A172 (cell line): ENCODE results near the gene ARHGEF6. TPM values are rescaled to one million over a fixed set of nuclear protein-coding genes. Genes with fewer than 3 reads are reported as not detected.

Experiments used
- DNase-seq: peaks from one replicate; pipeline ENCODE4 v3.0.0-alpha.2; 2015; ENCODE audit warnings: low spot score
- total RNA-seq: library from RNA; depleted of rRNA; stranded (reverse); fragments of >200 nt; shearing (Covaris generic); gene quantifications from 2 replicates; pipeline ENCODE4 v1.2.3, GENCODE V29; 2014

ARHGEF6 gene
- total RNA-seq, 1 experiment from 2014 or later: 5.2 TPM

DNA sequence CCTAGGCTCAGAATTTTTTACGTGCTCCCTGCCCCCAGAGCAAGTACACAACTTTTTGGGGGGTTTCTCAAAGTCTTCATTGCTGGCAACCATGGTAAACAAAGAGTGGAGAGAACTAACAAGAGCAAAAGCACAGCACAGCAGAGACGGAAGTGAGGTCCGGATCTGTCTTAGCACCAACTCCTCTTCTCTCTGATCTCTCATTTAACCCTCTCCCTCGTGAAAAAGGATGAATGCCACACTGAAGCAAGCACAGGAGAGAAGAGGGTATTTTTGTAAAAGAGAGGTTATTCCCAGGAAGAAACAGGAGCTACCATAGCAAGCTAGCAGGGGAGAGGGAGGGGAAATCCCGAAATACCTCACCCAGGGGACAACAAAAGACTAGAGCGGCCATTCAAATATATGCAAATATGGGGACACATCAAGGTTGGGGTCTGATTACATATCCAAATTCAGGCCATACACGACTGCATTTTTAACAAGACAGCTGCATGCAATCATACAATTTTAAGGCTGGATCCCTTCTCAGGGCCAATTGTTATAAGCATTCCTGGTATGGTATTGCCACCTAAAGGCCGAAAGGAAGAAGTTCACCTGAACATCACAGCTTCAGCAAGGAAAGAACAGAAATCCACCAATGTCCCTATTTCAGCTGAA lies 86.2 kb downstream of the ARHGEF6 start:
- DNase-seq: peak; percentile 2

DNA sequence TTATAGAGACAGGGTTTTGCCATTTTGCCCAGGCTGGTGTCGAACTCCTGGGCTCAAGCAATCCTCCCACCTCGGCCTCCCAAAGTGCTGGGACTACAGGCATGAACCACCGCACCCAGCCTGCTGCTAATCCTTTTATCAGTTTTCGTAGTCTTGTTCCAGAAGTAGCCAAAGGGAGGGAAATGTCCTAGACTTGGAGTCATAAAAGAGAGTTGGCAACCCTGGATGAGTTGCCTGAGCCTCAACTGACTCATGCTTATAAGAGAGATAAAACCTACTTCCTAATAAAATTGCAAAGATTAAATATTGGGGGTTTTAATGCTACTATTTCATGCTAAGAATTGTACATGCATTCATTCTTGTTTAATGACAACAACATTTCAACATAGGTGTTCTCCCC lies 88.5 kb downstream of the ARHGEF6 start:
- no peak for DNase-seq

DNA sequence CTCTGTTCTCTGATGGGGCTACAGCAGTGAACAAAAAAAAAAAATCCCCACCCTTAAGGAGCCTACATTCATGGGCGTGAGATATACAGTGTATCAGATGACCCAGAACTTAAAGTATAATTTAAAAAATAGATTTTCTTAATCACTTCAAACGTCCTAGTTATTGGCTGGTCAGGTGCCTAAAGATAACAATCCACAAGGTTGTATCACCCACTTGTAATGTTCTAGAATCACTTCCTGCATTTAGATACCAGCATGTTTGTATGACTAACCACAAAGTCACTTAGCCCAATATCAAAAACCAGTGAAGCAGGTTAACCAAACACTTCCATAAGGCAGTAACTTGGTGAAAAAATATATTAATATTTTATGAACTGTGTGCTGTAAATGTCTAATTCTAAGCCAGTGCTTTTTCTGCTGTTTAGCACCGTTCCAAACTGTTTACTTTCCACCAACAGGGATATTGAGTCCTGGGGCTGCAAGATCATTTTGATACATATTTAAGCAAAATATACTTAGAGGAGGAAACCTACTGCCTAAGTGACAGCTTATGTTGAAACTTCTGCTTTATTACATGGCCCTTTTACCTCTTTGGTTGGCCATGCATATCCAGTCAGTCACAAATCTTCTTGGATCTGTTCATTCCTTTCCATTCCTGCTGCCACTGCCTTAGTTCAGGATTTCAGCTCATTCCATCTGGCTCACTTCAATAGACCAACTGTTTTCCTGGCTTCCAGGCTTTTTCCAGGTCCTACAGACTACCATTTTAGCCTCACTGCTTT lies 89.5 kb downstream of the ARHGEF6 start:
- no peak for DNase-seq

DNA sequence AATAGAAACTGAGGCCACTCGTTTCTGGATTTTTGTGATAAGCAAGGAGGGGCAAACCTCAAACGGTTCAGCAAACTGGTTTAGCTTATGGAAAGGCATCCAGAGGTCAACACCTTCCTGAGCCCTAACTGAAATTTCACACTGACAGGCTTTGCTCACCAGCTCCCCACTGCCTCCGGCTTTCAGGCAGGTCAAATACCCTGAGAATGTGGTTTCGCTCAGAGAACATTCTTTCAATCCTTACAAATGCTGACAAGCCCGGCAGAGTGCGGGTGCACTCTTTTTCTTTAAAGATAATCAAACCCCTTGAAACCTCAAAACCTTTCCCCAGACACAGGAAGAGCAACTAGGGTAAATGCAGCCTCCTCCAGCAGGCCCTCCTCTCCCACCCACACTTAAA lies 91.3 kb downstream of the ARHGEF6 start:
- no peak for DNase-seq

DNA sequence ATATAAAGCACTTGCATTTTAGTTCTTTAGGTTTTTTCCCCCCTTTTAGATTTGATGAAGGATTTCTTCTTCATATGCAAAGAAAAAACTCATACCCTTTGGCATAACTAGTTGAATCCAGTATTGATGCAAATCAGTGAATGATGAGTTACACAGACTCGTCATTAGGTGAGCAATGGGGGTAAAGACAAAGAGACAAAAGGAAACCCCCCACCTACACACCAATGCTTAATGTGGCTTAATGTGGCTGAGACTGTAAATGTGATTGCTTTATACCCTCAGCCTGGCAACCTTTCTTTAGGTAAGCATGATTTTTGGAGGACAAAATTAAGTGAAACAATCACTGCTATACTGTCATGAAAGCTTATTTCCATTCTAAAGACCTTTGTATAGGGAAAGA lies 93.3 kb downstream of the ARHGEF6 start:
- no peak for DNase-seq

DNA sequence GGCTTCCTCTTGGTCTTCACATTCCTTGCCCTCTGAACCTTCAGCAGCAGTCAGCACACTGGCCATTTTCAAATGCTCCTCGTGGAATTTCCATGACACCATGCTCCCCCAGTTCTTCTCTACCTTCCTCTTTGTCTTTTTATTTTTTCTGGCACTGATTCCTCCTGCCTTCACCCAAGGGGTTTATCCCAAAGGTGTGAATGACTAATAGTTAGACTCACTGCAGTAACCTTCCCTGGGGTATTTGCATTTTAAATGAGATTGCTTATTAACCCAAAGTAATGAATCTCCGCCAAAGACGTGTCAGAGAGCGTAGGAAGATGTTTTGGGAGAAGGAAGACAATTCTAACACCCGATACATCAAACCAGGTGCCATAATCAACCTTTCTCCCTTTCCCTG lies 96.6 kb downstream of the ARHGEF6 start:
- DNase-seq: no peak

DNA sequence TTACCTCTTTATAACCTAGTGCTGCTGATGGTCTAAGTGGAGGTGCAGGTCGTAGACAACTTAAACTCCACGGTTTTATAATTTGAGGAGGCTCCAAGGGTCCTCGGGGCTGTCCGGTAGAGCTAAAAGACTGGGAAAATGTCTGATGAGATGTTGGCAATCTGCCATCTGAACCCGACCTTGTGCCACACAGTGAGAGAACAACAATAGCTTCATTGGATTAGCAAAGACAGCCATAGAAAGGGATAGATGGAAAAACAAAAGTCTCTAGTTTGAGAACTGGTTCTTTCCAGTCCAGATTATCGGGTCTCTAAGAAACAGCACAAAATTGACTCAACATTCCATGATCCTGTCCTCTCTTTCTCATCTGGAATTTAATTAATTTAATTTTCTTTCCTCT lies 101.2 kb downstream of the ARHGEF6 start:
- DNase-seq: no peak

DNA sequence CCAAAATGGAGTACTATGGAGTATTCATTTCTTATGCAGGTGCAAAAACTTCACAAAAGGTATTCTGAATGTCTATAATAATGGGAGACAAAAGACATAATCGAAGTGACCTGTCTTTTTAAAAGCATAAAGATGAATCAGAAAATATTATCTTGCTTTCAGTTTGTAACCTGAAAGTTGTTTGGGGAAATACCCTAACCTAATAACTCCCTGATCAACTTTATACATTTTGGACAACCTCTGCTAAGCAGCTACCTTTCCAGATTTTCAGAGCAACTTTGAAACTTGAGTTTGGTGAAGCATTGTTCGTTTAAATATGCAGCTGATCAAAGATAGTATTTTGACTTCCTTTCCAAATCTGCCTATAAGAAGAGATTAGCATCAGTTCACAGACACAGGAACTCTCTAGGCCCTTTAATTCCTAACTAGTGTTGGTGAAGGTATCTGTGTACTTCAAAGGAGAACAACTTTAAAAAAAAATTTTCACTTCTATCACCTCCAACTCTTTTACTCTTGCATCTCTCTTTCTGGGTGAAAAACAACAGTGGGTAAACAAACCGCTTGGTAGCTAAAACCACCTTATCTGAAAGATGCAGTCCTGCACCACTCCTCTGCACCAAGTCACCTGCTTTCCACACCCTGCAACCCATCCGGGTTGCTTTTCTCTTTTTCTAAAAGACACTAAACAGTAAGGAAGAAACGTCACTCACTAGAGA lies 106.3 kb downstream of the ARHGEF6 start:
- DNase-seq: no peak

DNA sequence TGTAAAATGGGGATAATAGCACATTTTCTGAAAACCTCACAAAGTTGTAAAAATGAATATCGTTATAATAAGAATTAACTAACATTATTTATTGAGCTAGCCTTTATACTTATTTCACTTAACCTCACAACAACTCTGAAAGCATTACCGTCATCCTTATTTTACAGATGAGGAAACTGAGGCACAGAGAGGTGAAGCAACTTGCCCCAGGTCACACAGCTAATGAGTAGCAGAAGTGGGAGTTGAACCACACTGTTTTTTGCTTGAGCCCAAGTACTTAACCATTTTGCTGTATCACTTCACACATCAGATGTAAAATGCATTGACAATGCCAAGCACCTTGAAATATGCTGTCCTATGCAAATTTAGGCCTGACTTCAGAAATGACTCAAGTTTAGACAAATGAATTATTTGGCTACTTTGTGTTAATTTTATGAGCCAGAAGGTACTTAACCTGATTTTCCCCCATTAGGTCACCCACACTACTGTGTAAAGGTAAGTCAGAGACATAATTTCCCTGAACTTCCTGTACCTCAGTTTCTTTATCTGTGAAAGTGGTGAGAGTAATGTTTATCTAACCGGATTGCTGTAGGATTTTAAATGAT lies 109.6 kb downstream of the ARHGEF6 start:
- no peak for DNase-seq

DNA sequence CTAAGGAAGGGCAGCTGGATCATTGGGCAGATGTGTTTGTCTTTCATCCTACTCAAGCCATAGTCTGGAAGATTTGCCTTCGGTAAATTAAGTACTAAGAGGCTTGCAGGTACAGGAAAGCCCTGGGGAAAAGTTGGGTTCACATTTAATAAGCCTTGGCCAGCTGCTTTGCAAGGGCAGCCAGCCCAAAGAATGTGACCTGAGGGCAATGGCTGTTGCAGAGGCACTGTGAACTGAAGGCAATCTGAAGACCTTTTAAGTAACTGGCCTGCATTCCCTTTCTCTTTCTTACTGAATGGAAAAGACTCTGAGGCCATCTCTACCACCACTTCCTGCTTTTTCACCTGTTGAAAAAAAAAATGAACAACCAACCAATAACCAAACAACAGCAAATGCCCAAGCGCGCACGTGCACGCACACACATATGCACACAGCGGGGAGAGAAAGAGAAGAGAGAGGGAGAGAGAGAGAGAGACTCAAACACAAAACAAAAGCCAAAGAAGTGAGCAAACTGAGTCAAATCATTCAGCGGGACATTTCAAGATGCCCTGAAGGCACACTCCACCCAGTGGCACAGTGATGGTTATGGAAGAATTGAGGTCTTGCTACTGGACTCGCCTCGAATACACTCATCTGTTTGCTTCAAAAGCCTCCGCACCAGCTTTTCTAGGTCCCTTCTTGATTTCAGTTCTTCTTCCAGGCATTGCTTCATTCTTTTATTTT lies 113.1 kb downstream of the ARHGEF6 start:
- DNase-seq: no peak

DNA sequence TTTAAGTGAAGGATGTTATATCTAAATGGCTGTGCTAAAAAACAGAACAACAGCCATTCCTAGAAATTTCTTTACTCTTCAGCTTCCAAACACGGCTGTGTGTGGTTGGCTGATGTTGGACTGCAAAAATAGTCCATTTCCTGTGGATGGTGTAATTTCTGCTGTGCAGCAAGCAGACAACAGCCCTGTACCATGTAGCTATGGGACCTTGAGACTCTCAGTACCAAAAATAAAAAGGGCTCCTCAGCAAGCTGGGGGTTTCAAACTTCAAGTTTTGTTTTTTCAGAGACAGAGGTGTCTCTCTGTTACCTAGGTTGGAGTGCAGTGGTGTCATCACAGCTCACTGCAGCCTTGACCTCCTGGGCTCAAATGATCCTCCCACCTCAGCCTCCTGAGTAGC lies 114.6 kb downstream of the ARHGEF6 start:
- no peak for DNase-seq

DNA sequence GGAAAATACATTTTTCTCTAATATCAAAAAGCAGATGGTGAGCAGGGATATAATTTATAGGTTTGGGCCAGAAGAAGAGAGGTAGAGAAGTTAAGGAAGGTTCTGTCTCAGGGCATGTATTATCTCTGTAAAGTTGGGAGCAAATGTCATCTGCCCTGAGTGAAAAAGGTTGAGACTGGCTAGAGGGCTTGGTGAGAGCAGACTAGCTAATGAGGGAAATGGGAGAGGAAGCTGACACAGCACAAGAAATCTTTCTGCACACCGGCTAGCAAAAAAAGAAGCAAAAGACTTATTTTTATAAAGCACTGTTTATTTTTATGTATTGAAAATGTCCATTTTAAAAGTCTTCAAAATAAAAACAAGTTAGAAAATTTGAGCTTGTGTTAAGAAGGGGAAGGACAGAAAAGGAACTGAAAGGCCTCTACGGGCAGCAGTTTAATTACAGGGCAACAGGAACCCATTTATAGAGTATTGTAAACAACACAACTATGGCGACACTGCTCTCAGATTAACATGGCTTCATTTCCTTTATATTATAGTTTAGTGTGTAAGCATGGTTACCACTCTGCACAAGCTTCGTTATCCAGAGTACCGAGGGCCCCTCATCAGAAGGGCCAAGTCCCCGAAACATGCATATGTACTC lies 115.4 kb downstream of the ARHGEF6 start:
- DNase-seq: no peak

DNA sequence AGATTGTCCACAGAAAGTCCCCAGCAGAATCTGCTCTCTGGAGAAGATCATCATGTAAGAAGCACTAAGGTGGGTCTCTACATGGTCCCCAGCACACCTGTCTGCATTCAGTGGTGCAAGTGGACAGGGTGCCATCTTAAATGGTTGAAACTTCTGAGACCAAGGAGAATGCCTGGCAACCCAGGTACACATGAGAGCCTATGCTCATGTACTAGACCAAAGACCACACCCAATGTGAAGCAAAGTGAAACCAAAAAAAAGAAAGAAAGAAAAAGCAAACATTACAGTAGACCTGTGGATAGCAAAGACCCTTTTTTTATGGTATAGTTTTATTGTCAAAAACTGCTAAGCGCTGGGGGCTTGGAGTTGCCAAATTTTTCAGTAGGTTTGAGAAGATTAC lies 117.8 kb downstream of the ARHGEF6 start:
- DNase-seq: no peak

DNA sequence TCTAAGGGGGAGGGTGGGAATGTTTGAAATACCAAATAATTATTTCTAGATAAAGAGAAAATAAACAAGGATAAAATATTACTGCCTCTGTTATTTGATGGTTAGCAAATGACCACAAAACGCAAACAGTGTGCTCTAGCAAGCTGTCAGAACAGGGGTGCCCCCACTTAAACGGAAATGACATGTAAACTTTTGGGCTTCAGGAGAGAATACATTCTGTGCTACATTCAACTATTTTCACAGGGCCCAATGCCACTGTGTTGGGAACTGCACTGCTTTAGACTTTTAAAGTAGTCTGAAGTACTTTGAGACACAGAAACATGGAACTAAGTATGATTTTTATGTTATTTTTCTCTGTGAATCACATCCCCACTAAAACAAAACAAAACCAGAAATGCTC lies 118.6 kb downstream of the ARHGEF6 start:
- DNase-seq: no peak

DNA sequence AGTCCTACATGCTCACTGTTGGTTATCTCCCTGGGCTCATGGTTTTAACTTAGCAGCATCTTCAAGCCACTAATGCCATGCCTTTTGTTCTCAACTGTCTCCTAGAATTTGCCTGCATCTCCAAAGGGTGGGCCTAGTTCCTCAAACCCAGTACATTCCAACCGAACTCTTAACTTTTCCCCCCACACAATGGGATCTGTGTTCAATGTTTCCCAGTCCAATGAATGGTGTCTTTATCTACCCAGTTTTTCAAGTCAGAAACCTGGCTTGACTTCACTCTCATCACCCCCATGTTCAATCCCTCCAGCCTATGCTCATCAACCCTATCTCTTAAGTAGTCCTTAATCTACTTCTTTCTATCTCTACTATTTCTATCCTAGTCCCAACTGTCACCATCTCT lies 119.8 kb downstream of the ARHGEF6 start:
- DNase-seq: no peak

DNA sequence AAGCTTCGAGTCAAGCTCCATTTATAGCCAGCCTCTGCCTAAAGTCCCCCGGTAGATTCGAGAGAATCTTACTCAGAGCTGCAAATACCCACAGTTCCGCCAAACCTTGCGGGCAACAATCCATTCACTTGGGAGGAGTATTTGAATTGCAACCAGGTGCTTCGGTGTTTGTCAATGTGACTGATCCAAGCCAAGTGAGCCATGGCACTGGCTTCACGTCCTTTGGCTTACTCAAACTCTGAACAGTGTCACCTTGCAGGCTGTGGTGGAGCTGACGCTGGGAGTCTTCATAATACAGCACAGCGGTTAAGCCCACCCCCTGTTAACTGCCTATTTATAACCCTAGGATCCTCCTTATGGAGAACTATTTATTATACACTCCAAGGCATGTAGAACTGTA lies 121.6 kb downstream of the ARHGEF6 start:
- no peak for DNase-seq

DNA sequence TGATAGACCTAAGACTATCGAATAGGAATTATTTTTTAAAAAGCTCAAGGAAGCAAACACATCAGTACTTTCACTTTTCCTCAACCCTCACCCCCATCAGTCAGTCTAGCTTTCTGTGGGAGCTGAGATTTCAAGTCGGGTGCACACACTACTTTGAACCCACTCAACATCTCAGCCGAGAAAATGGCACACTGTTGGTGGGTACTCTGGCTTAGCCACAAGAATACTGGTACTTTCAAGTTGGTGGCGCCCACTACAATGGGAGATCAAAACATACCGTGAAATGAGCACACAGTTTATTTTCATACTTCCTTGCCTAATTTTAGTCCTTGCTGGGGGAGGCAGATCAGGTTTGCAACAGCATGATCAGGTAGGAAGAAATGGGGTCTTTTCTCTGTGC lies 122.6 kb downstream of the ARHGEF6 start:
- no peak for DNase-seq

DNA sequence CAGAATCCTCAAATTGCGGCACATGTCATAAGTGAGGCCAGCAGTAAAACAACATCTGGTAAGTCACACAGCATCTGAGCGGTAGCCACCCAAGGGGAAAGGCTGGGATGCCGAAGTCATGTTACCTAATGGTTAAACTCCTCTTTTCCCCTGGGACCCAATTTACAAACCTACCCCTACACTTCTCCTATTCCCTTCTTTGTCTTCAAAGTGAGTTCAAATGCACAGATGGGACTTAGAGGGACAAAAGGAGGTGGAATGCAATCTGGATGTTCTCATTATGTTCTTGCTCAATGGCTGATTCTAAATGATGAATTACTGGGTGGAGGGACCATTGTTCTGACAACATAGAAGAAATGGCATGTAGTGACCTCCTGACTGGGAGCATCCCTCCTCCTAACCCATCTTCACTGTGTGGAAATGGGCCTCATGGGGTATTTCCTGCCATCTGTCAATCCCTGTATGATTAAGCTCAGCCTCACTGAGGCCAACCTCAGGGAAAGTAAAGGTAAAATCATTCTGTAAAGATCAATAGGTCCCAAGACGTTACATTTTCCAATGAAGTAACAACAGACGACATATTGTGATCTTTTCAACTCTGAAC lies 124.3 kb downstream of the ARHGEF6 start:
- no peak for DNase-seq

DNA sequence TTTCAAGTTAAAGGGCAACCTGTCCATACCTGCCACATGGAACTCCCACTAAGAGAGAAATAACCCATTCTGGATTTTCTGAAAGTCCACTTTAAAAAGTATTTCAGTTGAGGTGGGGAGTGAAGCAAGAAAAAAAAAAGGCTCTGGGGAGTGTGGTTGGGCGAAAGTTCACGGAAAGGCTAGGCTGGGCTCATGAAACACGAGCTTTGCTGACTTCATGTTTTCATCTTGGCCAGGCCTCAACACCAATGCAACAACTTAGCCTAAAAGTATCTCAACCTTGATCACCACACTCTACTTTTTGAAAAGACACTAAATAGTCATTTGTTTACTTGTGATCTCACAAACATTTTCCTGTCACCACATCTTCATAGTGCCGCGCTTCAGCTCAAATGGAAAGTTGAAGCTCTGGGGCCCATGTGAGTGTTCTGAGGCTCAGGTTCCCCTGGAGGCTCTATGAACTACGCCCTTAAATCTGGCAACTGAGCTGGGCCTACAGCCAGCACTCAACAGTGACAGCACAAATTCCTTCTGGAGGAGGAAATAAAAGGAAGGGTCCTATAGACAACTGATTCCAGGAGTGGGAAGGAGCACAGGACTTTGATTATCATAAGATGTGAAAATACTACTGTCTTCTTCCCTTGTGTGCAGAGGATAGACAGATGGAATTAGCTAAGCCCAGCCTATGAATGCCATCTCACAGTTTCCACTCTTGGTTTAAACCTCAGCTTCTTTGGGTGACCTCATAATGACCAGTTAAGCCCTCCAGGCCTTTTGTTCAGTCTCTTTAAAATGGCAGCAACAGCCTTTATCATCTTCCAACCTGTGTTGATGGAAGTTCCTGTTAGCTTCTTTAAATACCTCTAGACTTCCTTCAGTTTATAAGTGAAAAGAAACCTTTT lies 127.7 kb downstream of the ARHGEF6 start:
- DNase-seq: no peak

DNA sequence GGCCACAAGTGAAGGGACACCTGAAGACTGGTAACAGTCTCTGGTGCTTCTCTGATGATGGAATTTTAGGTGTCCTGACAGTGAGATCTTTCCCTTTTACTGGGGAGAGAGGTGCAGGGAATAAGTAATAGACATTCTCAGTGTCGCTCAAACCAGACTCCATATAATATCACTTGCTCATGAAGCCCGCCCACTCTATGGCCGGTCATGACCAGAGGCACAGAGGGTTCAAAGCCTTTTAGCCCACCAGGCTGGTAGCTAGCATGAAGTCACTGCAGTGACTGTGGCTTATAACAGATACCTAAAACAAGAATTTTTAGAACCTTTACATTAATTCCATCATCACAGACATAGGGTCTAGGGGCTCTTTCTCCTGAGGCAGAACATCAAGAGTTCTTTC lies 129.9 kb downstream of the ARHGEF6 start:
- DNase-seq: no peak
